ENCODE results near the gene ITPR2.

GRCh38 chr12:26551385-26551784 is 281.6 kb downstream of the ITPR2 start:
- no peak for TF ChIP-seq EZH2 (IDR thresholded peaks at IDR 0.05; ENCODE audit: insufficient read depth, poor library complexity, severe bottlenecking)
- no peak for TF ChIP-seq EZH2phosphoT487 (IDR thresholded peaks at IDR 0.05; ENCODE audit: insufficient read depth, low read depth)
